H1 (cell line): ENCODE data around the gene PRAMEF14.
"Not testable (repeated sequence)": the region's sequence is repeated elsewhere in the genome, so short reads cannot be mapped to it uniquely, and the experiment has no call there.

Source experiments
- EP300 ChIP-seq, 2 experiments: IDR thresholded peaks; 1 replicate in 1 of 2; 2 replicates in 1 of 2; pipeline ENCODE4 v1.6.1; 2011 to 2012; ENCODE audit warnings: low read depth in 2 of 2, low read length in 2 of 2, mild to moderate bottlenecking in 2 of 2, borderline replicate concordance in 1 of 2, inconsistent platforms in 1 of 2, moderate library complexity in 1 of 2
- HDAC6 ChIP-seq: IDR thresholded peaks from one replicate; pipeline ENCODE4 v1.7.1; 2012; ENCODE audit warnings: low read depth, mild to moderate bottlenecking, inconsistent platforms, low read length, moderate library complexity
- JUND ChIP-seq: IDR thresholded peaks from 2 replicates; pipeline ENCODE4 v1.6.1; 2011; ENCODE audit warnings: mild to moderate bottlenecking, improper control_type of control experiment, low read length
- POLR2AphosphoS5 ChIP-seq: IDR thresholded peaks from 2 replicates; pipeline ENCODE4 v1.6.1; 2011; ENCODE audit warnings: low read depth, low read length
- SIN3A ChIP-seq, 2 experiments: IDR thresholded peaks in 1 of 2; conservative IDR thresholded peaks in 1 of 2; 2 replicates each; pipeline ENCODE4 v1.6.1; 2011 to 2012; ENCODE audit warnings: low read length in 2 of 2, improper control_type of control experiment in 1 of 2, low read depth in 1 of 2, mild to moderate bottlenecking in 1 of 2
- TEAD4 ChIP-seq: IDR thresholded peaks from 2 replicates; pipeline ENCODE4 v1.6.1; 2012; ENCODE audit warnings: low read depth, low read length, inconsistent platforms, mixed read lengths
- ZNF274 ChIP-seq: IDR thresholded peaks from 2 replicates; pipeline ENCODE4 v1.7.0; 2012; ENCODE audit warnings: low read length, borderline replicate concordance; ENCODE audit errors: extremely low read depth
- TF ChIP-seq, protein P1 (sequence below), 3 experiments: IDR thresholded peaks; 1 replicate in 2 of 3; 2 replicates in 1 of 3; pipeline versions ENCODE4 v1.5.1 to v1.6.1; 2011; ENCODE audit warnings: low read length in 3 of 3, mild to moderate bottlenecking in 3 of 3, inconsistent platforms in 2 of 3, low read depth in 1 of 3, moderate library complexity in 1 of 3; ENCODE audit not compliant: insufficient read depth in 1 of 3; ENCODE audit errors: control extremely low read depth in 1 of 3
- TF ChIP-seq, protein P2 (sequence below): IDR thresholded peaks from 2 replicates; pipeline ENCODE4 v1.6.1; 2011; ENCODE audit warnings: low read depth, mild to moderate bottlenecking, low read length; ENCODE audit not compliant: insufficient read depth

DNA sequence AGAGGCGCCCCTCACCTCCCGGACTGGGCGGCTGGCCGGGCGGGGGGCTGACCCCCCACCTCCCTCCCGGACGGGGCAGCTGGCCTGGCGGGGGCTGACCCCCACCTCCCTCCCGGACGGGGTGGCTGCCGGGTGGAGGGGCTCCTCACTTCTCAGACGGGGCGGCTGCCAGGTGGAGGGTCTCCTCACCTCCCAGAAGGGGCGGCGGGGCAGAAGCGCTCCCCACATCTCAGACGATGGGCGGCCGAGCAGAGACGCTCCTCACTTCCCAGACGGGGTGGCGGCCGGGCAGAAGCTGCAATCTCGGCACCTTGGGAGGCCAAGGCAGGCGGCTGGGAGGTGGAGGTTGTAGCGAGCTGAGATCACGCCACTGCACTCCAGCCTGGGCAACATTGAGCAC is 48.2 kb downstream of the PRAMEF14 start:
- TF ChIP-seq HDAC6; JUND; ZNF274; SIN3A (conservative IDR thresholded peaks at IDR 0.05 in 1 of 2, IDR thresholded peaks at IDR 0.05 in 1 of 2; ENCODE audit: low read depth in 1 of 2, low read length in 2 of 2); POLR2AphosphoS5; TEAD4; EP300 (IDR thresholded peaks at IDR 0.05; ENCODE audit: borderline replicate concordance in 1 of 2, low read depth in 2 of 2, low read length in 2 of 2): not testable (repeated sequence)
- TF ChIP-seq, protein P1, sequence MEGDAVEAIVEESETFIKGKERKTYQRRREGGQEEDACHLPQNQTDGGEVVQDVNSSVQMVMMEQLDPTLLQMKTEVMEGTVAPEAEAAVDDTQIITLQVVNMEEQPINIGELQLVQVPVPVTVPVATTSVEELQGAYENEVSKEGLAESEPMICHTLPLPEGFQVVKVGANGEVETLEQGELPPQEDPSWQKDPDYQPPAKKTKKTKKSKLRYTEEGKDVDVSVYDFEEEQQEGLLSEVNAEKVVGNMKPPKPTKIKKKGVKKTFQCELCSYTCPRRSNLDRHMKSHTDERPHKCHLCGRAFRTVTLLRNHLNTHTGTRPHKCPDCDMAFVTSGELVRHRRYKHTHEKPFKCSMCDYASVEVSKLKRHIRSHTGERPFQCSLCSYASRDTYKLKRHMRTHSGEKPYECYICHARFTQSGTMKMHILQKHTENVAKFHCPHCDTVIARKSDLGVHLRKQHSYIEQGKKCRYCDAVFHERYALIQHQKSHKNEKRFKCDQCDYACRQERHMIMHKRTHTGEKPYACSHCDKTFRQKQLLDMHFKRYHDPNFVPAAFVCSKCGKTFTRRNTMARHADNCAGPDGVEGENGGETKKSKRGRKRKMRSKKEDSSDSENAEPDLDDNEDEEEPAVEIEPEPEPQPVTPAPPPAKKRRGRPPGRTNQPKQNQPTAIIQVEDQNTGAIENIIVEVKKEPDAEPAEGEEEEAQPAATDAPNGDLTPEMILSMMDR (IDR thresholded peaks at IDR 0.05; ENCODE audit: control extremely low read depth in 1 of 3, insufficient read depth in 1 of 3, low read depth in 1 of 3, low read length in 3 of 3) = not testable (repeated sequence)
- TF ChIP-seq, protein P2, sequence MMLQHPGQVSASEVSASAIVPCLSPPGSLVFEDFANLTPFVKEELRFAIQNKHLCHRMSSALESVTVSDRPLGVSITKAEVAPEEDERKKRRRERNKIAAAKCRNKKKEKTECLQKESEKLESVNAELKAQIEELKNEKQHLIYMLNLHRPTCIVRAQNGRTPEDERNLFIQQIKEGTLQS = not testable (repeated sequence)
